Karpas-422 (cell line): ENCODE measurements around the gene BEST4. TPM values are rescaled to one million over a fixed set of nuclear protein-coding genes. Genes with fewer than 3 reads are reported as not detected.
"Not testable (repeated sequence)": the region's sequence is repeated elsewhere in the genome, so short reads cannot be mapped to it uniquely, and the experiment has no call there.

ENCODE experiments used
- DNase-seq: peaks from one replicate; pipeline ENCODE4 v3.0.0-alpha.2; 2015
- H2AFZ ChIP-seq: fragments of 200-600 bp; sonication (generic); 2 replicates; pipeline ENCODE4 v1.6.1; 2014; ENCODE audit warnings: antibody characterized with exemption, low read length, mixed read lengths
- H3K27ac ChIP-seq: fragments of 200-600 bp; sonication (generic); 2 replicates; pipeline ENCODE4 v1.5.1; 2014; ENCODE audit warnings: mild to moderate bottlenecking, low read length, moderate library complexity
- H3K27me3 ChIP-seq: fragments of 200-600 bp; sonication (generic); 2 replicates; pipeline ENCODE4 v1.6.1; 2014; ENCODE audit warnings: low read length, mixed read lengths
- H3K36me3 ChIP-seq: fragments of 200-600 bp; sonication (generic); 2 replicates; pipeline ENCODE4 v1.6.1; 2014; ENCODE audit warnings: low read length, mixed read lengths; ENCODE audit not compliant: insufficient read depth
- H3K4me1 ChIP-seq: fragments of 200-600 bp; sonication (generic); 2 replicates; pipeline ENCODE4 v1.6.1; 2014; ENCODE audit warnings: mild to moderate bottlenecking, low read length, mixed read lengths
- H3K4me2 ChIP-seq: fragments of 200-600 bp; sonication (generic); 2 replicates; pipeline ENCODE4 v1.6.1; 2014; ENCODE audit warnings: low read length, low read depth, mild to moderate bottlenecking; ENCODE audit not compliant: poor library complexity, severe bottlenecking
- H3K4me3 ChIP-seq: fragments of 200-600 bp; sonication (generic); 2 replicates; pipeline ENCODE4 v1.5.1; 2014; ENCODE audit warnings: mild to moderate bottlenecking, antibody characterized with exemption, low read length, mixed read lengths
- H3K79me2 ChIP-seq: fragments of 200-600 bp; sonication (generic); 2 replicates; pipeline ENCODE4 v1.6.1; 2014; ENCODE audit warnings: mild to moderate bottlenecking, low read length, mixed read lengths
- H3K9ac ChIP-seq: fragments of 200-600 bp; sonication (generic); 2 replicates; pipeline ENCODE4 v1.6.0; 2014; ENCODE audit warnings: low read length
- H3K9me2 ChIP-seq: fragments of 200-600 bp; sonication (generic), shearing (Covaris generic); replicated peaks from 2 replicates; pipeline ENCODE4 v1.6.0; 2014; ENCODE audit warnings: mild to moderate bottlenecking, low read length, moderate library complexity; ENCODE audit not compliant: insufficient read depth
- H3K9me3 ChIP-seq: fragments of 300-700, 200-600 bp; sonication (generic); 2 replicates; pipeline ENCODE4 v1.6.1; 2014; ENCODE audit warnings: low read length, mixed read lengths
- H4K20me1 ChIP-seq: fragments of 200-600 bp; sonication (generic); 2 replicates; pipeline ENCODE4 v1.6.1; 2014; ENCODE audit warnings: mild to moderate bottlenecking, antibody characterized with exemption, low read length, low read depth; ENCODE audit not compliant: insufficient read depth
- total RNA-seq: library from RNA; depleted of rRNA; stranded (reverse); fragments of >200 nt; shearing (Covaris generic); gene quantifications from 2 replicates; pipeline ENCODE4 v1.2.3, GENCODE V29; 2014; ENCODE audit warnings: low replicate concordance

BEST4 gene
- total RNA-seq, 1 experiment from 2014 or later, result 1.0 TPM

GRCh38 chr1:44777969-44778635 is 9.9 kb downstream of the BEST4 start:
- H3K4me3 ChIP-seq, result no peak overlapping the region
- peaks cover 35% of the 10 kb centered on the region for H3K79me2 ChIP-seq
- H3K27ac ChIP-seq, result no peak overlapping the region
- peaks cover 28% of the 10 kb centered on the region for H3K36me3 ChIP-seq
- H2AFZ ChIP-seq, result no peak overlapping the region
- H3K9ac ChIP-seq, result no peak overlapping the region
- H3K4me2 ChIP-seq, result peak overlapping the region; percentile 92
- no peaks in the 10 kb centered on the region for H3K9me3 ChIP-seq
- no peaks in the 10 kb centered on the region for H3K27me3 ChIP-seq
- H4K20me1 ChIP-seq, result peaks cover 29% of the 10 kb centered on the region; the same call in 1 of the 2 replicates
- H3K9me2 ChIP-seq, result no peaks in the 10 kb centered on the region
- H3K4me1 ChIP-seq, result peaks cover 27% of the 10 kb centered on the region
- DNase-seq, result no peak

GRCh38 chr1:44777547-44777946 is 10.4 kb downstream of the BEST4 start:
- Histone ChIP-seq H3K27ac (no peak overlapping the region; the same call in 1 of the 2 replicates), H3K4me1 (peaks cover 24% of the 10 kb centered on the region), H3K4me3 (peak overlapping the region; percentile 96; the same call in 1 of the 2 replicates), H4K20me1 (peaks cover 29% of the 10 kb centered on the region; the same call in 1 of the 2 replicates), H3K27me3 (no peaks in the 10 kb centered on the region), H3K9ac (peak overlapping the region; percentile 95; the same call in 1 of the 2 replicates), H3K4me2 (peak overlapping the region; percentile 92), H2AFZ (no peak overlapping the region), H3K36me3 (peaks cover 28% of the 10 kb centered on the region), H3K9me2 (no peaks in the 10 kb centered on the region), H3K79me2 (peaks cover 35% of the 10 kb centered on the region), H3K9me3 (no peaks in the 10 kb centered on the region)
- DNase-seq, result no peak

DNA sequence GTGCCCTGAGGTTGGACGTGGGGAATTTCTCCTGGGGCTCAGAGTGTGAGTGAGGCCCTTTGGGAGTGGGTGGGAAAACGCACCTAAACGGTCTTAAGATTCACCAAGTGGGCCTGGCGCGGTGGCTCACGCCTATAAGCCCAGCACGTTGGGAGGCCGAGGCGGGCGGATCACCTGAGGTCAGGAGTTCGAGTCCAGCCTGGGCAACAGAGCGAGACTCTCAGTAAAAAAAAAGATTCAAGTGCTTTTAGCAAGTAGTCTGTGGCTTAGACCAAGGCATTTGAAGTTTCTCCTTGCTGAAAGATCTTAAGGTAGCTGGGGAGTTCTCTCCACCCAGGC is 11.3 kb downstream of the BEST4 start:
- Histone ChIP-seq H3K36me3 (peaks cover 28% of the 10 kb centered on the region), H2AFZ (no peak overlapping the region), H3K4me3 (peak overlapping the region; percentile 96), H4K20me1 (peaks cover 29% of the 10 kb centered on the region; the same call in 1 of the 2 replicates), H3K27me3 (no peaks in the 10 kb centered on the region), H3K27ac (peak overlapping the region; percentile 93), H3K4me2 (peak overlapping the region; percentile 92), H3K9ac (peak overlapping the region; percentile 95), H3K4me1 (peaks cover 24% of the 10 kb centered on the region), H3K9me2 (no peaks in the 10 kb centered on the region), H3K9me3 (no peaks in the 10 kb centered on the region), H3K79me2 (peaks cover 35% of the 10 kb centered on the region)
- DNase-seq, result no peak

GRCh38 chr1:44775930-44776729 is 11.8 kb downstream of the BEST4 start:
- Histone ChIP-seq H3K9me3 (no peaks in the 10 kb centered on the region), H3K4me3 (peak overlapping the region; percentile 96), H3K27me3 (no peaks in the 10 kb centered on the region), H3K9me2 (no peaks in the 10 kb centered on the region), H2AFZ (no peak overlapping the region), H3K4me1 (peaks cover 24% of the 10 kb centered on the region), H3K36me3 (peaks cover 28% of the 10 kb centered on the region), H3K9ac (peak overlapping the region; percentile 95), H4K20me1 (peaks cover 29% of the 10 kb centered on the region; the same call in 1 of the 2 replicates), H3K27ac (peak overlapping the region; percentile 93), H3K79me2 (peaks cover 35% of the 10 kb centered on the region), H3K4me2 (peak overlapping the region; percentile 92)
- peak; percentile 76 for DNase-seq

- H3K4me3 ChIP-seq, result peak within 1 kb of the TSS; percentile 96
- peak within 1 kb of the TSS; percentile 93 for H3K27ac ChIP-seq
- DNase-seq, result peak; percentile 97
- peak within 1 kb of the TSS; percentile 92 for H3K4me2 ChIP-seq
- H3K79me2 ChIP-seq, result peaks cover 35% of the 10 kb centered on the region
- peaks cover 28% of the 10 kb centered on the region for H3K36me3 ChIP-seq
- H3K9me3 ChIP-seq, result no peaks in the 10 kb centered on the region
- H3K4me1 ChIP-seq, result peaks cover 24% of the 10 kb centered on the region
- no peaks in the 10 kb centered on the region for H3K9me2 ChIP-seq
- no peak within 1 kb of the TSS for H2AFZ ChIP-seq
- peaks cover 29% of the 10 kb centered on the region; the same call in 1 of the 2 replicates for H4K20me1 ChIP-seq
- peak within 1 kb of the TSS; percentile 95 for H3K9ac ChIP-seq
- H3K27me3 ChIP-seq, result no peaks in the 10 kb centered on the region
Measured at GRCh38 chr1:44775078-44775929, 12.7 kb downstream of the BEST4 start, which contains the start of gene RPS8. RPS8 (plus strand) TSS chr1:44775540; CDS start chr1:44775597, 57 bp downstream.

DNA sequence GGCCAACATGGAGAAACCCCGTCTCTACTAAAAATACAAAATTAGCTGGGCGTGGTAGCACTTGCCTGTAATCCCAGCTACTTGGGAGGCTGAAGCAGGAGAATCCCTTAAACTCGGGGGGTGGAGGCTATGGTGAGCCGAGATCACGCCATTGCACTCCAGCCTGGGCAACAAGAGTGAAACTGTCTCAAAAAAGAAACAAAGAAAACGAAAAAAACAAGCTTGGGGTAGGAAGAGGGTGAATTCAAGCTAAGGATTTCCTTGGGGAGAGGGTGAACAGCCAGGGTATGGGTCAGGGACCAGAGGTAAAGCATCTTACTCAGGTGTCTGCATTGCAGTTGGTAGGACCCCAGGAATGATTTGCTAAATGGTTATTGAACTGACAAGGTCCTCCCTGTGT is 21.5 kb downstream of the BEST4 start:
- H3K4me1 ChIP-seq, H3K4me3 ChIP-seq, H3K9me2 ChIP-seq, H3K27ac ChIP-seq, H3K79me2 ChIP-seq, H3K27me3 ChIP-seq, H3K4me2 ChIP-seq, H4K20me1 ChIP-seq, H3K9ac ChIP-seq, H2AFZ ChIP-seq, DNase-seq, H3K9me3 ChIP-seq: not testable (repeated sequence)
- peaks cover 26% of the 10 kb centered on the region for H3K36me3 ChIP-seq

DNA sequence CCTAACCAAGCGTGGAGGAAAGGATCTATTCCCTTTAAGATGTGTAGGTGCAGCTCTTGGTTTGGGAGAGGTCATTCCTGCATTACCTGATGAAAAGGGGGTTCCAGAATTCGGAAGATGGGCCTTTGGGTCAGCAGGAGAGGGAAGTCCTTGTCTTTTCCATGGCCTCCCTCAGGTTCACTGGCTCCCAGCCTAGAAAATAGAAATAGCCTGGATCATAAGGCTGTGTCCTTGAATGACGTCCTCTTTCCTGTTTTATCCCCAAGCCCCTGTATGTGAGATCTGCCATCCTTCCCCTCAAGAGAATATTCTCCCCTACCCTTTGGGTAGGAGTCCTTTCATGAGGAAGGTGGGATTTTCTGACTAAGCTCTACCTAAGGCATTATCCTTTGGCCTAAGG is 27.1 kb downstream of the BEST4 start:
- no peak overlapping the region for H3K27ac ChIP-seq
- H4K20me1 ChIP-seq, result no peaks in the 10 kb centered on the region
- peaks cover 46% of the 10 kb centered on the region for H3K36me3 ChIP-seq
- no peak for DNase-seq
- no peaks in the 10 kb centered on the region for H3K79me2 ChIP-seq
- no peaks in the 10 kb centered on the region for H3K9me2 ChIP-seq
- peaks cover 16% of the 10 kb centered on the region for H3K4me1 ChIP-seq
- H3K4me3 ChIP-seq, result no peak overlapping the region
- H2AFZ ChIP-seq, result no peak overlapping the region
- no peaks in the 10 kb centered on the region for H3K9me3 ChIP-seq
- no peaks in the 10 kb centered on the region for H3K27me3 ChIP-seq
- H3K9ac ChIP-seq, result no peak overlapping the region
- no peak overlapping the region for H3K4me2 ChIP-seq
